GM12864 (cell line): ENCODE results near the gene HSP90AA1.

ENCODE experiments used
- DNase-seq: peaks from one replicate; pipeline ENCODE4 v3.0.0-alpha.2; 2011; ENCODE audit warnings: low read depth
- H3K4me3 ChIP-seq: 2 replicates; pipeline ENCODE4 v1.5.1; 2011; ENCODE audit warnings: mild to moderate bottlenecking, low read depth, low read length, control low read depth
- CTCF ChIP-seq: IDR thresholded peaks from 2 replicates; pipeline ENCODE4 v1.5.1; 2011; ENCODE audit warnings: low read depth, mild to moderate bottlenecking, moderate library complexity, low read length, control low read depth, inconsistent platforms; ENCODE audit errors: missing control alignments

Gene HSP90AA1

GRCh38 chr14:102055181-102055901, 31.5 kb downstream of the HSP90AA1 start:
- DNase-seq, result no peak
- H3K4me3 ChIP-seq, result no peak overlapping the region
- no peak for TF ChIP-seq CTCF

- no peak overlapping the region for H3K4me3 ChIP-seq
- no peak for DNase-seq
- TF ChIP-seq CTCF, result no peak
Measured at GRCh38 chr14:102052522-102052921, 34.3 kb downstream of the HSP90AA1 start.

GRCh38 chr14:102050625-102051024, 36.2 kb downstream of the HSP90AA1 start:
- no peak for DNase-seq
- TF ChIP-seq CTCF, result no peak
- no peak overlapping the region for H3K4me3 ChIP-seq

- no peak for TF ChIP-seq CTCF
- no peak for DNase-seq
- no peak overlapping the region for H3K4me3 ChIP-seq
Measured at GRCh38 chr14:102050026-102050405, 36.8 kb downstream of the HSP90AA1 start.

GRCh38 chr14:102049258-102050025, 37.4 kb downstream of the HSP90AA1 start:
- no peak for DNase-seq
- no peak overlapping the region for H3K4me3 ChIP-seq
- no peak for TF ChIP-seq CTCF

GRCh38 chr14:102047808-102048540, 38.9 kb downstream of the HSP90AA1 start:
- no peak overlapping the region for H3K4me3 ChIP-seq
- no peak for TF ChIP-seq CTCF
- DNase-seq, result no peak
